AG10803 (cell line): ENCODE measurements around the gene WRAP53.

Experiments
- DNase-seq: peaks from one replicate; pipeline ENCODE4 v3.0.0; 2010; ENCODE audit warnings: low read depth
- H3K4me3 ChIP-seq: 2 replicates; pipeline ENCODE4 v1.5.1; 2011; ENCODE audit warnings: mild to moderate bottlenecking, low read length, control low read depth
- TF ChIP-seq, protein P1 (sequence below): conservative IDR thresholded peaks from 2 replicates; pipeline ENCODE4 v1.5.1; 2011; ENCODE audit warnings: mild to moderate bottlenecking, low read length, control low read depth, inconsistent platforms

WRAP53 gene

GRCh38 chr17:7695586-7695985 is 7.3 kb downstream of the WRAP53 start:
- no peak for DNase-seq
- H3K4me3 ChIP-seq, result no peak overlapping the region
- TF ChIP-seq, protein P1, sequence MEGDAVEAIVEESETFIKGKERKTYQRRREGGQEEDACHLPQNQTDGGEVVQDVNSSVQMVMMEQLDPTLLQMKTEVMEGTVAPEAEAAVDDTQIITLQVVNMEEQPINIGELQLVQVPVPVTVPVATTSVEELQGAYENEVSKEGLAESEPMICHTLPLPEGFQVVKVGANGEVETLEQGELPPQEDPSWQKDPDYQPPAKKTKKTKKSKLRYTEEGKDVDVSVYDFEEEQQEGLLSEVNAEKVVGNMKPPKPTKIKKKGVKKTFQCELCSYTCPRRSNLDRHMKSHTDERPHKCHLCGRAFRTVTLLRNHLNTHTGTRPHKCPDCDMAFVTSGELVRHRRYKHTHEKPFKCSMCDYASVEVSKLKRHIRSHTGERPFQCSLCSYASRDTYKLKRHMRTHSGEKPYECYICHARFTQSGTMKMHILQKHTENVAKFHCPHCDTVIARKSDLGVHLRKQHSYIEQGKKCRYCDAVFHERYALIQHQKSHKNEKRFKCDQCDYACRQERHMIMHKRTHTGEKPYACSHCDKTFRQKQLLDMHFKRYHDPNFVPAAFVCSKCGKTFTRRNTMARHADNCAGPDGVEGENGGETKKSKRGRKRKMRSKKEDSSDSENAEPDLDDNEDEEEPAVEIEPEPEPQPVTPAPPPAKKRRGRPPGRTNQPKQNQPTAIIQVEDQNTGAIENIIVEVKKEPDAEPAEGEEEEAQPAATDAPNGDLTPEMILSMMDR, result no peak

- H3K4me3 ChIP-seq, result no peak overlapping the region
- TF ChIP-seq, protein P1, result no peak
- DNase-seq, result no peak
Observed at GRCh38 chr17:7697828-7698588, 9.7 kb downstream of the WRAP53 start.

GRCh38 chr17:7700510-7700909 is 12.2 kb downstream of the WRAP53 start:
- H3K4me3 ChIP-seq, result no peak overlapping the region
- TF ChIP-seq, protein P1, result no peak
- no peak for DNase-seq

- DNase-seq, result no peak
- no peak overlapping the region for H3K4me3 ChIP-seq
- TF ChIP-seq, protein P1, result no peak
Observed at GRCh38 chr17:7701681-7702080, 13.4 kb downstream of the WRAP53 start.

DNA sequence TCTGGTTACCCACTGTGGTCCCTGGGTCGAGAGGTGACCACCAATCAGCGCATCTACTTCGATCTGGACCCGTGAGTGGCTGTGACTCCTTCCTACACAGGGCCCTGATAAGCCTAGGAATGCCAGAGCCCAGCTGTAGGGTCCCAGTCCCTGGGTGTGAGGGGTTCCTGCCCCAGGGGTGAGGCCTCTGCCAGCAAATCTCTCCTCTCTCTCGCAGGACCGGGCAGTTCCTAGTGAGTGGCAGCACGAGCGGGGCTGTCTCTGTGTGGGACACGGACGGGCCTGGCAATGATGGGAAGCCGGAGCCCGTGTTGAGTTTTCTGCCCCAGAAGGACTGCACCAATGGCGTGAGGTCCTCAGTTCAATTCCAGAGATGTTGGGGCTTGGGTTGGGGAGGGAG is 14.5 kb downstream of the WRAP53 start:
- no peak overlapping the region for H3K4me3 ChIP-seq
- TF ChIP-seq, protein P1, result no peak
- no peak for DNase-seq

GRCh38 chr17:7703584-7704479 is 15.6 kb downstream of the WRAP53 start:
- H3K4me3 ChIP-seq, result peak overlapping the region; percentile 63
- TF ChIP-seq, protein P1, result no peak
- DNase-seq, result peak; percentile 49
